ENCODE measurements around the gene MED8.

The MED8 gene

GRCh38 chr1:43334453-43335205 lies 55.0 kb downstream of the MED8 start:
- DNase-seq (ENCODE audit: low spot score), result no peak
